22Rv1 (cell line): ENCODE results near the gene COX19.
"Not testable (repeated sequence)": the region's sequence is repeated elsewhere in the genome, so short reads cannot be mapped to it uniquely, and the experiment has no call there.

Source experiments
- H3K27ac ChIP-seq: fragments of 450-650 bp; 2 replicates; pipeline ENCODE4 v1.5.1; 2017
- ZFX ChIP-seq: fragments of 450-650 bp; IDR thresholded peaks from 2 replicates; pipeline ENCODE4 v1.6.1; 2017; ENCODE audit warnings: antibody characterized with exemption, borderline replicate concordance
- TF ChIP-seq, protein P1 (sequence below): fragments of 450-650 bp; IDR thresholded peaks from 2 replicates; pipeline ENCODE4 v1.5.1; 2017; ENCODE audit warnings: mild to moderate bottlenecking

Gene COX19

DNA sequence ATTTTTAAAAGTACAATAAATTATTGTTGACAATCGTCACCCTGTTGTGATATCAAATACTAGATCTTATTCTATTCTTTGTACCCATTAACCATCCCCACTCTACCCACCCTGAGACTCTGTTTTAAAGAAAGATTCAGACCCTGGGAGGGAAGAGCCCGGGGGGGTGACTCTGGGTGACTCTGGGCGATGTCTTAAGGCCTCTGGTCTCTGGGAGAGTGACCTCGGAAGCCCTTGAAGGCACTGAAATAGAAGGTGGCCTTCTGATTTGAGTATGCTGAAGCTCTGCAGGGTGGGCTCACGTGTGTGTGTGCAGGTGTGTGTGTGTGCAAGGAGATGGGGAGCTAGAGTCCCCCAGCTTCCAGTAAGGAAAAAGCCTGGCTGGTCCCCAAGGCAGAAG, 30.6 kb downstream of the COX19 start:
- TF ChIP-seq, protein P1, sequence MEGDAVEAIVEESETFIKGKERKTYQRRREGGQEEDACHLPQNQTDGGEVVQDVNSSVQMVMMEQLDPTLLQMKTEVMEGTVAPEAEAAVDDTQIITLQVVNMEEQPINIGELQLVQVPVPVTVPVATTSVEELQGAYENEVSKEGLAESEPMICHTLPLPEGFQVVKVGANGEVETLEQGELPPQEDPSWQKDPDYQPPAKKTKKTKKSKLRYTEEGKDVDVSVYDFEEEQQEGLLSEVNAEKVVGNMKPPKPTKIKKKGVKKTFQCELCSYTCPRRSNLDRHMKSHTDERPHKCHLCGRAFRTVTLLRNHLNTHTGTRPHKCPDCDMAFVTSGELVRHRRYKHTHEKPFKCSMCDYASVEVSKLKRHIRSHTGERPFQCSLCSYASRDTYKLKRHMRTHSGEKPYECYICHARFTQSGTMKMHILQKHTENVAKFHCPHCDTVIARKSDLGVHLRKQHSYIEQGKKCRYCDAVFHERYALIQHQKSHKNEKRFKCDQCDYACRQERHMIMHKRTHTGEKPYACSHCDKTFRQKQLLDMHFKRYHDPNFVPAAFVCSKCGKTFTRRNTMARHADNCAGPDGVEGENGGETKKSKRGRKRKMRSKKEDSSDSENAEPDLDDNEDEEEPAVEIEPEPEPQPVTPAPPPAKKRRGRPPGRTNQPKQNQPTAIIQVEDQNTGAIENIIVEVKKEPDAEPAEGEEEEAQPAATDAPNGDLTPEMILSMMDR: no peak
- TF ChIP-seq ZFX: no peak
- H3K27ac ChIP-seq: no peak overlapping the region

DNA sequence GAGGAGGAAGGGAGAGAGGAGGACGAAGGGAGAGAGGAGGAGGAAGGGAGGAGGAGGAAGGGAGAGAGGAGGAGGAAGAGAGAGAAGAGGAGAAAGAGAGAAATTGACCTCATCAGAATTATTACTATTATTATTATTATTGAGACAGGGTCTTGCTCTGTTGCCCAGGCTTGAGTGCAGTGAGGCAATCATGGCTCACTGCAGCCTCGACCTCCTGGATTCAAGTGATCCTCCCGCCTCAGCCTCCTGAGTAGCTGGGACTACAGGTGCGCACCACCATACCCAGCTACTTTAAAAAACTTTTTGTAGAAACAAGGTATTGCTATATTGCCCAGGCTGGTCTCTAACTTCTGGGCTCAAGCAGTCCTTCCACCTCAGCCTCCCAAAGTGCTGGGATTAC, 31.6 kb downstream of the COX19 start:
- H3K27ac ChIP-seq: not testable (repeated sequence)

DNA sequence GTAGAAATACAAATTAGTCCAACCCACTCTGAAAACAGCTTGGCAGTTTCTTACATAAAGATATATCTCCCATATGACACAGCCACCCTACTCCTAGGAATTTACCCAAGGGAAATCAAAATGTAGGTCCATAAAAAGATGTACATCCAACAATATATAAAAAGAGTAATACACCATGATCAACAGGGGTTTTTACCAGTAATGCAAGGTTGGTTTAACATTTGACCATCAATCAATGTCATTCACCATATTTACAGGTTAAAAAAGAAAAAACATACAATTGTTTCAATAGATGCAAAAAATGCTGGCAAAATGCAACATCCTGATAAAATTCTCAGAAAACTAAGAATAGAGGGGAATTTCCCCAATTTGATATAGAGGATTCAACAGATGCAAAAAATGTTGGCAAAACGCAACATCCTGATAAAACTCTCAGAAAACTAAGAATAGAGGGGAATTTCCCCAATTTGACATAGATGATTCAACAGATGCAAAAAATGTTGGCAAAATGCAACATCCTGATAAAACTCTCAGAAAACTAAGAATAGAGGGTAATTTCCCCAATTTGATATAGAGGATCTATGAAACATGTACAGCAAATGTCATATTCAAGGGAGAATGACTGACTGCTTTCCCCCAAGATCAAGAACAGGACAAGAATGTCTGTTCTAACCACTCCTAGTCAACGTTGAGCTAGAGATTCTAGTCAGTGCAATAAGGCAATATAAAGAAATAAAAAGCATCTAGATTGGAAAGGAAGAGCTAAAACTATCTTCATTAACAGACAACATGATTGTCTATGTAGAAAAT, 34.5 kb downstream of the COX19 start:
- no peak for TF ChIP-seq ZFX
- TF ChIP-seq, protein P1: no peak
- H3K27ac ChIP-seq: no peak overlapping the region

DNA sequence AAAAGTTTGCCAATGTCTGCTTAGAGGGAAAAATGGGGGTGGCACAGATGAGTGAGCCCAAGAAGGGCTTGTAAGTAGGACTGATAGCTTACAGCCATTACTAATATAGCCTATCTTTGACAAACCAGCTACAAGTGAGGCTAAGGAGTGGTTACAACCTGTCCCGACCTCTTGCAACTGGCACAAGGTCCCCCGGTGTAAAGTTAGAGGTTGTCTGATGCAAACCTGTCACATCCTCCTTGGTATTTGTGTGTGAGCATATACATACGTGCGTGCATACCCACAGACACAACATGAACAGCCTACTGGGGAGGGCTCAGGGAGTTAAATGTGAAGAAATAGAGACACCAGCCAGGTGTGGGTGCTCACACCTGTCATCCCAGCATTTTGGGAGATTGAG, 35.5 kb downstream of the COX19 start:
- TF ChIP-seq ZFX: no peak
- TF ChIP-seq, protein P1: no peak
- no peak overlapping the region for H3K27ac ChIP-seq

DNA sequence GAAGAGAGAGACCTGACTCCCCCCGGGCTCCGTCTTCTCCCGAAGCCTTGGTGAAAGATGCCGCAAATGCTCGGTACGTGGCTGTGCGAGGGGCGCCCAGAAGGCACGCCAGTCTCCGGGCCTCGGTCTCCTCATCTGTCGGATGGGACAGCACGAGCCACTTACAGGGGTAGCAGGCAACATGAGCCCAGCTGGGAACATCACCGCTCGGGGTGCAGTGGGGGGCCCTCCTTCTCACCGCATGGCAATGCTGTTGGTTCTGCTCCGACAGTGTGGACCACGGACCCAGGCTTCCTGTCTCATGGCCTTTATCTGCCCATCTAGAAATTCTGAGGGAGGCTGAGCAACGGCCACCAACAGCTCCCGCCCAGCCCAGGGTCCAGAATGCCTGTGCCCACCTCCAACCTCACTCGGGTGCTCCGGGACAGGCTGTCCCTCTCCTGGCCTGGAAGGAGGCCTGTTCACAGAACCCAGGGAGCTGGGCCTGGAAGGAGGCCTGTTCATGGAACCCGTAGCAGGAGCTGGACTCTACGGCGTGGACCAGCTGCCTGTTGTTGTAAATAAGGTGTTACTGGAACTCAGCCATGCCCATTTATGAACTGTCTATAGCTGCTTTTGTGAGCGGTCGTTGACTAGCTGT, 36.7 kb downstream of the COX19 start:
- H3K27ac ChIP-seq: no peak overlapping the region
- no peak for TF ChIP-seq ZFX
- TF ChIP-seq, protein P1: no peak

DNA sequence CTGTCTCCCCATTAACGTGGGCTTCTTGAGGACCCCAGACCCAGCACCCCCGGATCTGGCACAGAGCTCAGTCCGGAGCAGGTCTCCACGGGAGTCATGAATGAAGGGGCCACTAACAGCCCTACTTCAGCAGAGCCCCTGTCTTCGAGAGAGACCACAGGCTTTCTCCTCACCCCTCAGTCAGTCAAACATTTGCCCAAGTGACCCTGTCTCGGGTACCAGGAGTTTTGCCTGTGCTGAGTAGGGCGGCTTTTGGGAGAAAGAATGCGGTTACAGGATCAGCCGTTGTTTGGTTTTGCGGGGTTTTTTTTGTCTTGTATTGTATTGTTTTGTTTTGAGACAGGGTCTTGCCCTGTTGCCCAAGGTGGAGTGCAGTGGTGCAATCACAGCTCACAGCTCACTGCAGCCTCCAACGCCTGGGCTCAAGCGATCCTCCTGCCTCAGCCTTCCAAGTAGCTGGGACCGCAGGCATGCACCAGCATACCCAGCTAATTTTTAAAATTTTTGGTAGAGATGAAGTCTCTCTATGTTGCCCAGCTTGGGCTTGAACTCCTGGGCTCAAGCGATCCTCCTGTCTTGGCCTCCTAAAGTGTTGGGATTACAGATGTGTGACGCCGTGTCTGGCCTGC, 37.4 kb downstream of the COX19 start:
- TF ChIP-seq ZFX: no peak
- TF ChIP-seq, protein P1: no peak
- no peak overlapping the region for H3K27ac ChIP-seq

DNA sequence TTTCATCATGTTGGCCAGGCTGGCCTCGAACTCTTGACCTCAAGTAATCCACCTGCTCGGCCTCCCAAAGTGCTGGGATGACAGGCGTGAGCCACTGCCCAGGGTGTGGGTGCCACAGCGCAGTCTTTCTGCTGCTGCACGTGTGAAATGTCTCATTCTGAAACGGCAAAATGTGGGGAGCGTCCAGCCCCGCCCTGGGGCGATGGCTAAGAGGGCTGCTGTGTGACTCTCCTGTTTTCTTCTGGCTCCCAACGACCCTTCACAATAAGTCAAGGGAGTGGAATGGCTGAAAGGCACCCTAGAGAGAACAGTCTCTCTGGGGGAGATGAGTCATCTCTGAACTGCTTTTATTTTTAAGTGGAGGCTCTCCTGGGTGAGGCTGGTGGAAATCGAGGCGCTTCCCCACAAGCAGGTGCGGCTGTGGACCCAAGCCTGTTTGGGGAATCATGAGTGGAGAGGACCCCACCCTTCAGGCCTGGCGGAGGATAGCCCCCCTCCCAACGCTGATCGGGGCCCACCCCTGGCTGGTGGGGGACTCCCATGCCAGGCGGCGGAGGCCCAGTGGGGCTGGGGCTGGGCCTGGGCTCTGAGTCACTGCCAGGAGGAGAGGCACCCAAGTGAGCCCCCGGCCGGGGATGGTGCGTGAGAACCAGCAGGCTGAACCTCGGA, 38.8 kb downstream of the COX19 start:
- TF ChIP-seq, protein P1: no peak
- no peak for TF ChIP-seq ZFX
- H3K27ac ChIP-seq: no peak overlapping the region
